ENCODE measurements around the gene DEFB110.

The DEFB110 gene

GRCh38 chr6:49988900-49989299 lies 32.9 kb downstream of the DEFB110 start:
- no peak overlapping the region for H3K4me3 ChIP-seq (ENCODE audit: control insufficient read depth, low read depth, low read length)
- no peak for TF ChIP-seq CTCF (IDR thresholded peaks at IDR 0.05; ENCODE audit: control insufficient read depth, insufficient read depth, low read depth, low read length, missing control alignments)
- DNase-seq (ENCODE audit: low read depth) = no peak

DNA sequence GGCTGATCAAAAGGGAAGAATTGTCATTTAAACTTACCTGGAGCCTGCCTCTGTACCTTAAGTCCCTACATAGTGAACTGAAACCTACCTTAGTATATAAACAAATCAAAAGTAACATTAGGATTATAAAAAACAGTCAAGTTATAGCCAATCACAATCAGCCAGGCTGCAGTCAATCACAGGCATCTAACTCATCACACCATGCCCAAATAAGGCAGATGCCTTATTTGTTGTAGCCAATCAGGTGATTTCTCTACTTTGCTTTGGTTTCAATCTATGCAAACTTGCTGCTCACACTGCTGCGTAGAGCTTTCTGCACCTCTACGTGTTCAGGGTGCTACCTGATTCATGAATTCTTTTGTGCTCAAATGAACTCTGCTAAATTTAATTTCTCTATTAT lies 34.0 kb downstream of the DEFB110 start:
- no peak for DNase-seq (ENCODE audit: low read depth)
- no peak for TF ChIP-seq CTCF (IDR thresholded peaks at IDR 0.05; ENCODE audit: control insufficient read depth, insufficient read depth, low read depth, low read length, missing control alignments)
- H3K4me3 ChIP-seq (ENCODE audit: control insufficient read depth, low read depth, low read length) = no peak overlapping the region

- no peak for TF ChIP-seq CTCF (IDR thresholded peaks at IDR 0.05; ENCODE audit: control insufficient read depth, insufficient read depth, low read depth, low read length, missing control alignments)
- no peak overlapping the region for H3K4me3 ChIP-seq (ENCODE audit: control insufficient read depth, low read depth, low read length)
- no peak for DNase-seq (ENCODE audit: low read depth)
These were observed 35.2 kb downstream of the DEFB110 start for GRCh38 chr6:49986551-49986950.

- no peak for DNase-seq (ENCODE audit: low read depth)
- TF ChIP-seq CTCF (IDR thresholded peaks at IDR 0.05; ENCODE audit: control insufficient read depth, insufficient read depth, low read depth, low read length, missing control alignments) = no peak
- H3K4me3 ChIP-seq (ENCODE audit: control insufficient read depth, low read depth, low read length) = no peak overlapping the region
These were observed 39.7 kb downstream of the DEFB110 start for GRCh38 chr6:49982046-49982445.

DNA sequence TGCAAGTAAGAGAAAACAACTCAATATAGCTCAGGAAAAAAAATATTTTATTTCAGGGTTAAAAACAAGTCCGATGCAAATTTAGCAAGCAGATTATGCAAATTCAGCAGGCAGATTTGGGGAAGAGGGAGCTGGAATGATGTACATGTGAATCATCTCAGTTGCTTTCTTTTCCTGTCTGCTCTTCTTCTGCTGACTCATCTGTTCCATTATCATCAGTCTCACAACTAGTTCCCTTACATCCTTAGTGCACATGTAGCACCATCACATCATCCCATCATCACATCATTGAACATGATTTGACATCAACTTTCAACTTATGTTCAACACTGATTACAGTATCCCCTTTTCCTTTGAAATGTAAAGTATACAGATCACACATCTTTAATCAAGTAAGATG lies 40.9 kb downstream of the DEFB110 start:
- no peak overlapping the region for H3K4me3 ChIP-seq (ENCODE audit: control insufficient read depth, low read depth, low read length)
- TF ChIP-seq CTCF (IDR thresholded peaks at IDR 0.05; ENCODE audit: control insufficient read depth, insufficient read depth, low read depth, low read length, missing control alignments) = no peak
- no peak for DNase-seq (ENCODE audit: low read depth)

- H3K4me3 ChIP-seq (ENCODE audit: control insufficient read depth, low read depth, low read length) = no peak overlapping the region
- no peak for TF ChIP-seq CTCF (IDR thresholded peaks at IDR 0.05; ENCODE audit: control insufficient read depth, insufficient read depth, low read depth, low read length, missing control alignments)
- no peak for DNase-seq (ENCODE audit: low read depth)
These were observed 42.2 kb downstream of the DEFB110 start for GRCh38 chr6:49979584-49979983.

Data from AG09309 (cell line).